Activated naive CD4-positive, alpha-beta T cell treated with anti-CD3 and anti-CD28 coated beads, Interleukin-2, amount 50 U/mL, for 24 hours (primary cell): ENCODE measurements around the gene HAPLN3.

Experiments used
- H3K27ac Mint-ChIP-seq: one replicate; pipeline ENCODE4 v1.8.0; 2021; ENCODE audit warnings: mild to moderate bottlenecking, mixed read lengths
- H3K27me3 Mint-ChIP-seq: one replicate; pipeline ENCODE4 v1.8.0; 2021; ENCODE audit warnings: mixed read lengths
- H3K36me3 Mint-ChIP-seq: one replicate; pipeline ENCODE4 v1.8.0; 2021; ENCODE audit warnings: mixed read lengths
- H3K4me1 Mint-ChIP-seq: one replicate; pipeline ENCODE4 v1.8.0; 2021; ENCODE audit warnings: mixed read lengths
- H3K4me3 Mint-ChIP-seq: one replicate; pipeline ENCODE4 v1.8.0; 2021; ENCODE audit warnings: mild to moderate bottlenecking, mixed read lengths
- H3K9me3 Mint-ChIP-seq: one replicate; pipeline ENCODE4 v1.8.0; 2021; ENCODE audit warnings: mixed read lengths

The HAPLN3 gene

DNA sequence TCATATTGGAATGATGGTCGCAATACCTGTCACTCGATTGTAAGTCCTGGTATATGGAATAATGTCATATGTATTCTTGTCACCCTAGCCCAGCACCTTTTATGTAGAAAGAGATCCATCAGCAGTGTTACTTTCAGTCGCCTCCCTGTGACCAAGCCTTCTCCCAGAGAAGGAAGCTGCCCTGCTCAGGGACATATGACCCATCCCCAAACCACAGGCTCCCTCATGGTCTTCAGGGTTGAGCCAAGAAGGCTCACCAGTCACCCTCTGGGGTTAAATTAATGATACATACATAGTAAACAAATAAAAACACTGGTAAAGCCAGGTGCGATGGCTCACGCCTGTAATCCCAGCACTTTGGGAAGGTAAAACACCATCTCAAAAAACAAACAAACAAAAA is 22.4 kb upstream of the HAPLN3 start:
- Mint-ChIP-seq H3K27me3 (no peaks in the 10 kb centered on the region), H3K4me1 (peaks cover 5% of the 10 kb centered on the region), H3K27ac (no peak overlapping the region), H3K4me3 (no peak overlapping the region), H3K9me3 (no peaks in the 10 kb centered on the region), H3K36me3 (no peaks in the 10 kb centered on the region)

DNA sequence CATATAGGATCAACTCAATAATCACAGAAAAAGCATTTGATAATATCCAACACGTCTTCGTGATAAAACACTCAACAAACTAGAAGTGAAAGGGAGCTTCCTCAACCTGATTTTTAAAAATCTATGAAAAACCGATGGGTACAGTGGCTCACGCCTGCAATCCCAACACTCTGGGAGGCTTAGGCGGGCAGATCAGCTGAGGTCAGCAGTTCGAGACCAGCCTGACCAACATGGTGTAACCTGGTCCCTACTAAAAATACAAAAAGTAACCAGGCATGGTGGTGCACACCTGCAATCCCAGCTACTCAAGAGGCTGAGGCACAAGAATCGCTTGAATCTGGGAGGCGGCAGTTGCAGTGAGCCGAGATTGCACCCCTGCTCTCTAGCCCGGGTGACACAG is 20.0 kb upstream of the HAPLN3 start:
- Mint-ChIP-seq H3K9me3 (no peaks in the 10 kb centered on the region), H3K27ac (no peak overlapping the region), H3K4me3 (no peak overlapping the region), H3K27me3 (no peaks in the 10 kb centered on the region), H3K4me1 (peaks cover 26% of the 10 kb centered on the region), H3K36me3 (no peaks in the 10 kb centered on the region)

DNA sequence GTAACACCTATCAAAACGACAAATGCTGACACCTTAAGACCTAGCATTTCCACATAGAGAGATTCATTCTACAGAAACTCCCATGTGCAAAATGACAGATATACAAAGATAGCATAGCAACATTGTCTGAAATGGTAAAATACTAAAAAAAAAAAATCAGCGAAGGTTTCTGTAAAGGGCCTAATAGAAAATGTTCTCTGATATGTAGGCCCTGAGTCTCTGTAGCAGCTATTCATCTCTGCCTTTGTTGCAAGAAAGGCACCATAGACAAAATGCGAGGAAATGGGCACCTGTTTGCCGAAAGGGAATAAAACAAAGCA is 18.5 kb upstream of the HAPLN3 start:
- Mint-ChIP-seq H3K4me1 (peaks cover 35% of the 10 kb centered on the region), H3K27ac (peak overlapping the region; percentile 66), H3K27me3 (no peaks in the 10 kb centered on the region), H3K9me3 (no peaks in the 10 kb centered on the region), H3K36me3 (no peaks in the 10 kb centered on the region), H3K4me3 (peak overlapping the region; percentile 95)

DNA sequence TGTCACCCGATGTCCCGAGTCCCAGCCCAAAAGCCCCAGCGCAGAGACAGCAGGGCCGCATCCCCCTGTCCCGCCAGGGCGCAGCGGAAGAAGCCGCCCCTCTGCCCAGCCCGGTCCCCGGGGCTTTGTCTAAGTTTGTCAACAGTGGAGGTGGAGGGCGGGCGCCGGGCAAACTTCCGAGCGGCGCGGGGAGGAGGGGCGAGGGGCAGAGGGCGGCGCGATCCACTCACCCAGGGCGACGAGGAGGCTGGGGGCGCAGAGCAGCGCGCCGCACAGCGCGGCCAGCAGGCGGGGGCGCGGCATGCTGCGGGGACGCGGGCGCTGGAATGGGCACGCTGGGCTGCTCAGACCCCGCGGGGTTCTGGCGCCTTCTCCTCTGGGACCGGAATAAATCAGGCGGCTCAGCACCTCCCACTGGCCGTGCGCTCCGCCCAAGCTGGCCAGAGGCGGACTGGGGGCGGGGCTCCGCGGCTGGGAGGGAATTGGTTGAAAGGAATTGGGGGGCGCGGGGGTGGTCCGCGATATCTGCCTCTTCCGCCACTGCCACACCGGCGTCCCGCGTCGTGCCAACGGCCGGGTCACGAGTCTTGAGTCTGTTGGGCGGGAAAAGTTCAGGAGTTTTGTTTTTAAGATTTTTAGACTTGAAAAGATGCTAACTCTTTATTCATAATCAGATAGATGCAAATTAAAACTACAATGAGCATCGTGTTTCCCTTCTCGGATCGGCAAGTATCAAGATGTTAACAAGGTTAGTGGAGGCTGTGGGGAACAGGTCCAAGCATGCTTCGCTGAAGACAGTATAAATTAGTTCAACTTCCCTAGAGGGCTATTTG is 17.9 kb upstream of the HAPLN3 start, which contains the start of gene MFGE8:
Gene MFGE8, minus strand, starts transcription at position 363 of the 833 bp plus-strand sequence. Its CDS starts 60 bp downstream, at position 303.
- H3K9me3 Mint-ChIP-seq = no peaks in the 10 kb centered on the region
- no peaks in the 10 kb centered on the region for H3K36me3 Mint-ChIP-seq
- H3K4me3 Mint-ChIP-seq = peak within 1 kb of the TSS; percentile 95
- peak within 1 kb of the TSS; percentile 66 for H3K27ac Mint-ChIP-seq
- H3K4me1 Mint-ChIP-seq = peaks cover 36% of the 10 kb centered on the region
- no peaks in the 10 kb centered on the region for H3K27me3 Mint-ChIP-seq

DNA sequence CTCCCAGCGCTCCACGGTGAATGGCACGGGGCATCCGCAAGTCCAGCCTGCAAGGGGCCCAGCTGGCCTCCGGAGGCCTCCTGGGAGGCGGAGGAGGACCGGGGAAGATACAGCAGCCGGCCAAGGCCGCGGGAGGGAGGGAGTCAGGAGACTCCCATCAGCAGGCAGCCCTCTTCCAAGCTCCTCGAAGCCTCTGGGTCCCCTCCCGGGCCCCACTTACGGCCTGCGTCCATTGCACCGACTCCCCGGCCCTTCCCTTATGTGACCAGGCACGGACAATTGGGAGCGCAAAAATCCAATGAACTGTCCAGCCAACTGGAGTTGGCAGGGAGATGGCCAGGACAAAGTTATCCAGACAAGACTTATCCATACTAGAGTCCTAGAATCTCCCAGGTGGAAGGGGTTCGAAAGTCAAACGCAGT is 17.2 kb upstream of the HAPLN3 start:
- Mint-ChIP-seq H3K9me3 (no peaks in the 10 kb centered on the region), H3K4me1 (peaks cover 40% of the 10 kb centered on the region), H3K27me3 (no peaks in the 10 kb centered on the region), H3K4me3 (peak overlapping the region; percentile 95), H3K36me3 (no peaks in the 10 kb centered on the region), H3K27ac (no peak overlapping the region)

DNA sequence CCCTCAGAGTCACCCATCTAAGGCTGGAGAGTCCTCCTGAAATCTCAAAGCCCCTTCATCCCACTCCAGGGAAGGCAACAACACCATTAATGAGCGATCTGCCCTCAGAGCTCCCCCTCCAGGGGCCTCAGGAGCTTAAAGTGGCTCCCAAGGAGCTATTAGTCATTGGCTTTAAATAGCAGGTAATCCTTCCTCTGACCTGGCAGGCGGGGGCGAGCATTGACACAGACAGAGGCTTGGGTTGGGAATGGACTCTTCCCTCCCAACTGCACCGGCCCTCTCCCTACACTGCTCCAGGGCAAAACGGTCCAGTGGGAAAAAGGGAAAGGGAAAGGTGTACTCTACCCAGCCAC is 16.4 kb upstream of the HAPLN3 start:
- Mint-ChIP-seq H3K27me3 (no peaks in the 10 kb centered on the region), H3K9me3 (no peaks in the 10 kb centered on the region), H3K36me3 (no peaks in the 10 kb centered on the region), H3K4me3 (peak overlapping the region; percentile 95), H3K27ac (peak overlapping the region; percentile 41), H3K4me1 (peaks cover 40% of the 10 kb centered on the region)

DNA sequence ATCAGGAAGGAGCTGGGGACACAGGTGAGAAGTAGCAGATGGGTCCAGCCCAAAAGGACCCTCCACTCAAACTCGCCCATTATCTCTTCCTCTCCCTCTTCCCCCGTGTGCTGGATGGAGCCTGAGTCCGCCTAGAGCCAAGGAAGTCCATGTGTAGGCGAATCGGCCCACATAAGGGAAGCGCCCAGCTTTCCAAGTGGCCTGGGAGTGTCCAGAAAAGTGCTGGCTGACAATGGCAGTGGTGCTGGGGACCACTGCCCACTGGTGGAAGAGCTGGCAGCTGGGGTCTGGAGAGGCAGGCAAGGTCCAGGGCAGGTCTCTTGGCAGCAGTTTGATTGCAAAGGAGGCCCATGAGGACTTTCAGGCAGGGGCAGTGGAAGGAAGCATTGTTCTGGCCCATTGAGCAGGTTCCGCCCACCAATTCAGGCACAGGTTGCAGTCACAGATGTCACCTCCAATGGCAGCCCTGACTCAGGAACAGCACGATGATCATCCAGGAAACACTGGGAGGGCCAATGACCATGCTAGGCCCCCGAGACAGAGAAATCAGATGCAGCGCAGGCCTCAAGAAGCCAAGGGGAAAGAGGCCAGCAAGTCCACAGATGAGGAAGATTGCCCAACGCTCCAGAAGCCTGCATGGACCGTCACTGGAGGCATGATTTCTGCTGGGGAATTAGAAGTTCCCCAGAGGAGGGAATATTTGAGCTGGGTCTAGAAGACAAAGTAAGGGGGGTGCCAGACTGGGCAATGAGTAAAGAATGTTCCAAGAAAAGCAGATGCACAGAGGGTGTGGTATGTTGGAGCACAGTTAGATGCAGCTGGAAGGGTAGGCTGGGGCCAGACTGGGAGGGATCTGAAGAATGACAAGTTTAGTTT is 14.8 kb upstream of the HAPLN3 start:
- Mint-ChIP-seq H3K4me1 (peaks cover 47% of the 10 kb centered on the region), H3K4me3 (peak overlapping the region; percentile 61), H3K9me3 (no peaks in the 10 kb centered on the region), H3K27me3 (no peaks in the 10 kb centered on the region), H3K27ac (peak overlapping the region; percentile 81), H3K36me3 (no peaks in the 10 kb centered on the region)

DNA sequence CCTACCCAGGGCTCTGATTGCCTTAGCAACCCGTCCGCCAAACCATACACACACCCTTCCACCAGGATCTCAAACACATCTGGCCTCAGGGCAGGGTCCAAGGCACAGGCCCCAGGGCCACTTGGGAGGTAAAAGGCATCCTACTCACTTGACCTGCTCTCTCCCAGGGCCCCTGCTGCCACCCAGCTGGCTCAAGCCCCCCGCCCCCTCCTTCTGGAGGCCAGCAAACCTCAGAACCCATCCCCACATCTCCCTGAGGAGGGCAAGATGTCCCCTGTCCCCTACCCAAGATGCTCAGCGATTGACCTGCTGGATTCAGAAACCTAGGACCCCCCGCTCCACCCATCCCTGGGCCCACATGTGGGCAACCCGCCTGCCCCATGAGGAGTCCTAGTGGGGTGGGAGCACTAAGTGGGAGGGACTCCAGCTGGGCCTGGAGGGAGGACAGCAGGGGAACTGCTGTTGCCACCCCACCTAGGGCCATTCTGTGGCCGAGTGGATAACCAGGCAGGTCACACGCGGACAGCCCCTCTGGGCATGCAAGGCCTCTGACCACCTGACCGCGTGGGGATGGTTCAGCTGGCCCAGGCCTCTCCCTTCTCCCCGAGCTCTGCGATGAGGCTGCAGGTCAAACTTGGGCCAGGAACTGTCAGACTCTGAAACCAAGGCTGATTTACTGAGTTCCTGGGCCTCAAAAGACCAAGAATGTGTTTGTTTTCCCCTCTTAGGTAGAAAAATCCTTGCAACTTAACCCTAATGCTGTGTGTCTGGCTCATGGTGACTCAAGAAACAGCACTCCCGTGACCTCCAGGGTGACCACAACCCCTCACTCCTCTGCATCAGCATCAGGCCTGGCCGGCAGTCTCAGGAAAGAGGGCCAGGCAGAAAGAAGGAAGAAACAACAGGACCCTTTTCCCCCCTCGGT is 13.6 kb upstream of the HAPLN3 start:
- Mint-ChIP-seq H3K36me3 (no peaks in the 10 kb centered on the region), H3K9me3 (no peaks in the 10 kb centered on the region), H3K4me1 (peaks cover 59% of the 10 kb centered on the region), H3K4me3 (no peak overlapping the region), H3K27me3 (no peaks in the 10 kb centered on the region), H3K27ac (no peak overlapping the region)

DNA sequence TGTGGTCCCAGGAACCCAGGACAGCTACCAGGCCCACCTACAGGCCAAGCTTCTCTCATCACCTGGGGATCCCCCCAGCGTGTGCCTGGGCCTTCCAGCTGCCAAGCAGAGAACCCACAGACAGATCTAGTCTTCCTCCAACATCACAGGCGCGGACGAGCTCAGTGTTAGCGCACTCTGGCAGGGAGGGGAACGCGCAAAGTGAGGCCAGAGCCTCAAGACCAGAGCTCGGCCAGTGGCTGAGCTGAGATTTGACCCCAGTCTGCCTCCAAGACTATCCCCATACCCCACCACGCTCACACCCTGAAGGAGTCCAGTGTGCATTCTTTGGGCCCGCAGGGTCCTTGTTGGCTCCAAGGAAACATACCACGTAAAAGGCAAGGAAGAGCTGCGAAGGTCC is 12.8 kb upstream of the HAPLN3 start:
- no peaks in the 10 kb centered on the region for H3K36me3 Mint-ChIP-seq
- H3K4me3 Mint-ChIP-seq = no peak overlapping the region
- peaks cover 63% of the 10 kb centered on the region for H3K4me1 Mint-ChIP-seq
- H3K27ac Mint-ChIP-seq = no peak overlapping the region
- no peaks in the 10 kb centered on the region for H3K9me3 Mint-ChIP-seq
- no peaks in the 10 kb centered on the region for H3K27me3 Mint-ChIP-seq

DNA sequence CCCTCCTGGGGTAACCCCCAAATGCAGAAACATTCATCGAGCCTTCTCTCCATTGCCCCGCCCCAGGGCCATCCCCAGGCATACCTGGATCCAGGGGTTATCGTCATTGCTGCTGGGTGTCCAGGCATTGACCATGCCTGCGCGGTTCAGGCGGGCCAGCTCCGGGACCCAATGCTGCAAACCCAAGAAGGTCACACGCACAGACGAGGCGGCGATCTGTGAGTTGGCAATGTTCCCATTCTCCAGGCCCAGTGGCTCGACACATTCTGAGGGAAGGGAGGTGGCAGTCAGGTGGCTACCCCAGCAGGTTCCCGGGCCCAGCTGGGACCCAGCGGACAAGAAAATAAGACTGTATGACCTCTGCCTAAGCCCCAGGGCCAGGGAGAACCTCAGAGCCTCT is 11.8 kb upstream of the HAPLN3 start:
- no peaks in the 10 kb centered on the region for H3K9me3 Mint-ChIP-seq
- peak overlapping the region; percentile 41 for H3K27ac Mint-ChIP-seq
- peaks cover 65% of the 10 kb centered on the region for H3K4me1 Mint-ChIP-seq
- H3K4me3 Mint-ChIP-seq = no peak overlapping the region
- peaks cover under 1% of the 10 kb centered on the region for H3K36me3 Mint-ChIP-seq
- H3K27me3 Mint-ChIP-seq = no peaks in the 10 kb centered on the region

DNA sequence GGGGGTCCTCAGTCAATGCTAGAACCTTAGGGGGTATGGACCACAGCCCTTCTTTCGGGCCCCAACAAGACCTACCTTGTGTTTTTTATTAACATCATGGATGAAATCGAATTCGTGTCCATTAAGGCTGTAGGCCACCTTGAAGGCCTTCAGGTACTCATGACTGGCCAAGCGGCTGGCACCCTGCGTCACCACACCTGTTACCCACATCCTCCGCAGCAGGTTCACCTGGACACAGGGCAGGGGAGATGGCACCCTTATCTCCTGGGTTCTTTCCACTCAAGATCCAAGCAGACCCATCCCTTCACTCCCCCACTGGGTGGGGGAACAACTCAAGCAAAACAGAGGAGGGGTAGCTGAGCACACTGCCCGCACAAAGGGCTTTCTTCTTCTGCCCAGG is 11.2 kb upstream of the HAPLN3 start:
- Mint-ChIP-seq H3K4me3 (no peak overlapping the region), H3K27me3 (no peaks in the 10 kb centered on the region), H3K9me3 (no peaks in the 10 kb centered on the region), H3K36me3 (peaks cover 3% of the 10 kb centered on the region), H3K4me1 (peaks cover 64% of the 10 kb centered on the region), H3K27ac (no peak overlapping the region)

DNA sequence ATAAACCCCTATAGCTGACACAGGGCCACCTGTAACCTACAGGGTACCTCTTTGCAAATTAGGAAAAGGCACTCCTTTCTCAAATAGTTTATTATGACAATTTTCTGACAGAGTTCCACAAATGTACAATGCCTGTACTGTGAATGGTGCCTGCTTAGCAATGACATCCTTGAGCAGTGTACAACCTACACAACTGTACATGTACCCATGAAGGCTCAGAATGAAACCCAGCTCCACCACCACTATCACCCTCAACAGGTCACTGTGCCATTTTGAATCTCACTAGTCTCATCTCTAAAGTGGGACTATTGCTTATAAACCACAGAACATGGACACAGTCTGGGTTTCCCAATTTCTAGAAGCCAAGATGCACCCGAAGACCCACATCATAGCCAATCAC is 10.8 kb upstream of the HAPLN3 start:
- Mint-ChIP-seq H3K27ac (no peak overlapping the region), H3K4me3 (no peak overlapping the region), H3K36me3 (peaks cover 3% of the 10 kb centered on the region), H3K4me1 (peaks cover 62% of the 10 kb centered on the region), H3K27me3 (no peaks in the 10 kb centered on the region), H3K9me3 (no peaks in the 10 kb centered on the region)

DNA sequence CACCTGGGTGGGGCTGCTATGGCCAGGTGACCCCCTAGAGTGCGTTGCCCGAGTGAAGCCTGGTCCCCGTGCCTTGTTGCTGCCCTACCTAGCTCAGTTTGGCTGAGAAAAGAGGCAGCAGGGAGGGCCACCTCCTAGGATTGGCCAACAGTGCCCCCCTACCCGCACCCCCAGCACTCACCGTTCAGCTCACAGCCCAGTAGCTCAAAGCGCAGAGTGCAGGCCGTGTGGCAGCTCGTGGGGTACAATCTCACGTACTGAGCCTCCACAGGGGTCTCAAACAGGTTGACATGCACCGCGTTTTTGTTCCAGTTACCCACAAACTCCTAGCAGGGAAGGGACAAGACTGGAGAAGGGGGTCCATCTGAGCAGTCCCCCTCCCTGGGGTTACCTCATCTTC is 10.2 kb upstream of the HAPLN3 start:
- H3K27ac Mint-ChIP-seq = no peak overlapping the region
- H3K4me1 Mint-ChIP-seq = peaks cover 57% of the 10 kb centered on the region
- no peaks in the 10 kb centered on the region for H3K27me3 Mint-ChIP-seq
- no peaks in the 10 kb centered on the region for H3K9me3 Mint-ChIP-seq
- H3K4me3 Mint-ChIP-seq = no peak overlapping the region
- peaks cover 3% of the 10 kb centered on the region for H3K36me3 Mint-ChIP-seq

DNA sequence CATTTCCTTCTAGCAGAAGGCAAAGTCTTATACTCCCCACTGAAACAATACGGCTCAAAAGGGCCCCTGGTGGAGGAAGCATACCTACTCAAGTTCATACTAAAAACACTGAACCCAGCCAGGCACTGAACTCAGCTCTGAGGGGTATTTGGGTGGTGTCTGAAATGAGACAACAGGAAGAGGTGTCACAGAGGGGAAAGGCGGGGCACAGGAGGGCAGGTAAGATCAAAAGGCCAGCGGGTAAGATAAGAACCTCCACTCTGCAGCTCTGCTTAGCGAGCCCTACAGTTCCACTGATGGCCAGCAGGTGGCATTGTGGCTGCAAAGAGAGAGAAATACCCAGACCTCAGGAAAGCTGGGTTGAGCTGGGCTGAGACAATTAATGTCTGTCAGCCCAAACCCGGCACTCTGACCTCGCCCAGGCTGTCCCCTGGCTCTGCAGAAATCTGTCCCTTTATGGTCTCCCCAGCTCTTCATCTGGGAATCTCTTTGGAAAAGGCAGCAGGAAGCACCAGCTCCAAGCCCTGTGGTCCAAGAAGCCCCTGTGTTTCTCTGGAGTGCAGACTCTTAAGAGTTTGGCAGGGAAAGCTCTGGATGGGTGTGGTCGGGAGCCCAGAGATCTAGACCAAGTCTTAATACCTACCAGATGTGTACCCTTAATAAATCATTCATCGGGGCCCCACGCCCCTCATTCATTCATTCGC is 9.4 kb upstream of the HAPLN3 start:
- H3K27me3 Mint-ChIP-seq = no peaks in the 10 kb centered on the region
- H3K36me3 Mint-ChIP-seq = peaks cover 3% of the 10 kb centered on the region
- H3K4me1 Mint-ChIP-seq = peaks cover 51% of the 10 kb centered on the region
- no peaks in the 10 kb centered on the region for H3K9me3 Mint-ChIP-seq
- H3K4me3 Mint-ChIP-seq = peak overlapping the region; percentile 6
- peak overlapping the region; percentile 89 for H3K27ac Mint-ChIP-seq

DNA sequence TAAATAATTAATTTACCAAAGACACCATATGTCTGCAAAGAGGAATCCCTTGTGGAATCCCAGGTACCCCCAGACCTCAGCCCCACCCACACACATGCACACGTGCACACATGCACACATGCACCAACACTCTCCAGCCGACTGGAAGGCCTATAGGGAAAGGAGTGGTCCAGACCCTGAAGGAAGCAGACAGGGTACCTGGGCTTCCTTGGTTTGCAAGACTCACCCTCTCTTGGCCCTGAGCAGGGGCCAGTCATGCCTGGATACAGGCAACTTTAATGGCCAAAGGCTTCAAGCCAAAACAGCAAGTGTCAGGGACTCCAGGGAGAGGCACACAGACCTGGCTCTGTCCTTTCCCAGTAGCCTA is 8.9 kb upstream of the HAPLN3 start:
- Mint-ChIP-seq H3K27ac (peak overlapping the region; percentile 89), H3K4me1 (peaks cover 46% of the 10 kb centered on the region), H3K36me3 (peaks cover 3% of the 10 kb centered on the region), H3K9me3 (no peaks in the 10 kb centered on the region), H3K27me3 (no peaks in the 10 kb centered on the region), H3K4me3 (peak overlapping the region; percentile 6)
